Activated naive CD4-positive, alpha-beta T cell treated with anti-CD3 and anti-CD28 coated beads for 36 hours (primary cell): ENCODE measurements around the gene IL17B. TPM values are rescaled to one million over a fixed set of nuclear protein-coding genes. Genes with fewer than 3 reads are reported as not detected.

Experiments
- CTCF ChIA-PET: fragments of 350-600 bp; sonication (Branson Sonifier 250); formaldehyde crosslinking; loops from one replicate; lab custom pipeline; 2021; ENCODE audit warnings: antibody characterized with exemption; lab: Charles Lee
- DNase-seq: peaks from one replicate; pipeline ENCODE4 v3.0.0-alpha.2; 2020
- H3K27ac Mint-ChIP-seq: one replicate; pipeline ENCODE4 v1.8.0; 2021; ENCODE audit warnings: mild to moderate bottlenecking, mixed read lengths
- H3K27me3 Mint-ChIP-seq: one replicate; pipeline ENCODE4 v1.8.0; 2021; ENCODE audit warnings: low read depth, mixed read lengths
- H3K36me3 Mint-ChIP-seq: one replicate; pipeline ENCODE4 v1.8.0; 2021; ENCODE audit warnings: low read depth, mixed read lengths
- H3K4me1 Mint-ChIP-seq: one replicate; pipeline ENCODE4 v1.8.0; 2021; ENCODE audit warnings: low read depth, mixed read lengths
- H3K4me3 Mint-ChIP-seq: one replicate; pipeline ENCODE4 v1.8.0; 2021; ENCODE audit warnings: mild to moderate bottlenecking, moderate library complexity, mixed read lengths
- H3K9me3 Mint-ChIP-seq: one replicate; pipeline ENCODE4 v1.8.0; 2021; ENCODE audit warnings: mixed read lengths
- intact Hi-C: fragments of 100-400 bp; cut with micrococcal nuclease; formaldehyde crosslinking; loops from one replicate; pipeline ENCODE4 v1.15.1; 2023
- total RNA-seq, 2 experiments: library from RNA; stranded (reverse); gene quantifications; one replicate each; pipeline ENCODE4 v1.2.3, GENCODE V29; 2021

Gene IL17B
- total RNA-seq: not detected

GRCh38 chr5:149379177-149379761 lies at the start of gene IL17B:
TSS of gene IL17B (minus strand) at chr5:149379292. CDS start at chr5:149379225, 67 bp downstream.
- Mint-ChIP-seq H3K27me3 (no peaks in the 10 kb centered on the region), H3K27ac (no peak within 1 kb of the TSS), H3K4me1 (no peaks in the 10 kb centered on the region), H3K4me3 (no peak within 1 kb of the TSS), H3K9me3 (no peaks in the 10 kb centered on the region), H3K36me3 (no peaks in the 10 kb centered on the region)
- CTCF ChIA-PET: interaction anchor here (0.6 to 7.5 kb wide), 7 partner anchors 9 to 185 kb away, joined by 3 to 80 read pairs (median 5); no protein-coding TSS in a partner anchor
- DNase-seq: no peak
- intact Hi-C loops: no loop called here

- CTCF ChIA-PET: interaction anchor here (8.4 kb wide), 1 partner anchor 47 kb away, joined by 79 read pairs; the partner anchor contains the start of gene IL17B
- DNase-seq: no peak
- no peak overlapping the region for H3K27ac Mint-ChIP-seq
- H3K4me3 Mint-ChIP-seq: no peak overlapping the region
- no peaks in the 10 kb centered on the region for H3K36me3 Mint-ChIP-seq
- no peaks in the 10 kb centered on the region for H3K27me3 Mint-ChIP-seq
- H3K4me1 Mint-ChIP-seq: peaks cover 9% of the 10 kb centered on the region
- intact Hi-C loops: no loop called here
- H3K9me3 Mint-ChIP-seq: no peaks in the 10 kb centered on the region
Measured at GRCh38 chr5:149428032-149428431, 48.9 kb upstream of the IL17B start.

GRCh38 chr5:149427374-149427773 lies 48.3 kb upstream of the IL17B start:
- intact Hi-C loops: no loop called here
- no peaks in the 10 kb centered on the region for H3K9me3 Mint-ChIP-seq
- no peak for DNase-seq
- CTCF ChIA-PET: no interaction called here
- H3K27ac Mint-ChIP-seq: no peak overlapping the region
- no peaks in the 10 kb centered on the region for H3K27me3 Mint-ChIP-seq
- H3K36me3 Mint-ChIP-seq: no peaks in the 10 kb centered on the region
- peaks cover 14% of the 10 kb centered on the region for H3K4me1 Mint-ChIP-seq
- no peak overlapping the region for H3K4me3 Mint-ChIP-seq

GRCh38 chr5:149426931-149427330 lies 47.8 kb upstream of the IL17B start:
- Mint-ChIP-seq H3K27me3 (no peaks in the 10 kb centered on the region), H3K4me1 (peaks cover 18% of the 10 kb centered on the region), H3K27ac (no peak overlapping the region), H3K36me3 (no peaks in the 10 kb centered on the region), H3K4me3 (no peak overlapping the region), H3K9me3 (no peaks in the 10 kb centered on the region)
- intact Hi-C loops: no loop called here
- CTCF ChIA-PET: interaction anchor here (2.2 kb wide), 1 partner anchor 8 kb away, joined by 11 read pairs; no protein-coding TSS in a partner anchor
- DNase-seq: no peak

GRCh38 chr5:149425729-149426128 lies 46.6 kb upstream of the IL17B start:
- CTCF ChIA-PET: interaction anchor here (1.3 to 2.2 kb wide), 2 partner anchors 9 to 45 kb away, joined by 5 to 11 read pairs; no protein-coding TSS in a partner anchor
- H3K4me1 Mint-ChIP-seq: peaks cover 14% of the 10 kb centered on the region
- H3K27me3 Mint-ChIP-seq: no peaks in the 10 kb centered on the region
- H3K4me3 Mint-ChIP-seq: no peak overlapping the region
- no peaks in the 10 kb centered on the region for H3K36me3 Mint-ChIP-seq
- no peak for DNase-seq
- no peak overlapping the region for H3K27ac Mint-ChIP-seq
- intact Hi-C loops: no loop called here
- H3K9me3 Mint-ChIP-seq: no peaks in the 10 kb centered on the region

GRCh38 chr5:149424371-149425315 lies 45.6 kb upstream of the IL17B start:
- Mint-ChIP-seq H3K9me3 (no peaks in the 10 kb centered on the region), H3K4me3 (no peak overlapping the region), H3K4me1 (peaks cover 14% of the 10 kb centered on the region), H3K27me3 (no peaks in the 10 kb centered on the region), H3K36me3 (no peaks in the 10 kb centered on the region), H3K27ac (no peak overlapping the region)
- CTCF ChIA-PET: interaction anchor here (0.6 to 3.3 kb wide), 6 partner anchors 10 to 220 kb away, joined by 3 to 19 read pairs (median 5); no protein-coding TSS in a partner anchor
- intact Hi-C loops: no loop called here
- no peak for DNase-seq

- H3K36me3 Mint-ChIP-seq: no peaks in the 10 kb centered on the region
- H3K27ac Mint-ChIP-seq: no peak overlapping the region
- H3K27me3 Mint-ChIP-seq: no peaks in the 10 kb centered on the region
- intact Hi-C loops: no loop called here
- DNase-seq: no peak
- no peaks in the 10 kb centered on the region for H3K9me3 Mint-ChIP-seq
- CTCF ChIA-PET: interaction anchor here (0.6 to 3.3 kb wide), 5 partner anchors 10 to 51 kb away, joined by 3 to 19 read pairs (median 3); no protein-coding TSS in a partner anchor
- peaks cover 14% of the 10 kb centered on the region for H3K4me1 Mint-ChIP-seq
- no peak overlapping the region for H3K4me3 Mint-ChIP-seq
Measured at GRCh38 chr5:149423794-149424268, 44.7 kb upstream of the IL17B start.

- CTCF ChIA-PET: interaction anchor here (0.6 to 3.3 kb wide), 7 partner anchors 10 to 214 kb away, joined by 3 to 19 read pairs (median 3); no protein-coding TSS in a partner anchor
- H3K27me3 Mint-ChIP-seq: no peaks in the 10 kb centered on the region
Measured at GRCh38 chr5:149423049-149423793, 44.1 kb upstream of the IL17B start.

GRCh38 chr5:149422366-149423048 lies 43.4 kb upstream of the IL17B start:
- peaks cover 14% of the 10 kb centered on the region for H3K4me1 Mint-ChIP-seq
- intact Hi-C loops: no loop called here
- no peak overlapping the region for H3K27ac Mint-ChIP-seq
- CTCF ChIA-PET: interaction anchor here (0.6 to 3.3 kb wide), 7 partner anchors 10 to 1059 kb away, joined by 3 to 19 read pairs (median 3); no protein-coding TSS in a partner anchor
- peak; percentile 38 for DNase-seq
- no peaks in the 10 kb centered on the region for H3K36me3 Mint-ChIP-seq
- H3K27me3 Mint-ChIP-seq: no peaks in the 10 kb centered on the region
- no peak overlapping the region for H3K4me3 Mint-ChIP-seq
- no peaks in the 10 kb centered on the region for H3K9me3 Mint-ChIP-seq

More at GRCh38 chr5:149423049-149423793, 44.1 kb upstream of the IL17B start:
- intact Hi-C loops: no loop called here
- no peaks in the 10 kb centered on the region for H3K36me3 Mint-ChIP-seq
- H3K27ac Mint-ChIP-seq: no peak overlapping the region
- H3K4me3 Mint-ChIP-seq: no peak overlapping the region
- DNase-seq: no peak
- no peaks in the 10 kb centered on the region for H3K9me3 Mint-ChIP-seq
- H3K4me1 Mint-ChIP-seq: peaks cover 14% of the 10 kb centered on the region

- no peak overlapping the region for H3K4me3 Mint-ChIP-seq
- no peak for DNase-seq
- H3K4me1 Mint-ChIP-seq: peaks cover 14% of the 10 kb centered on the region
- H3K9me3 Mint-ChIP-seq: no peaks in the 10 kb centered on the region
- intact Hi-C loops: no loop called here
- H3K36me3 Mint-ChIP-seq: no peaks in the 10 kb centered on the region
- no peaks in the 10 kb centered on the region for H3K27me3 Mint-ChIP-seq
- H3K27ac Mint-ChIP-seq: no peak overlapping the region
- CTCF ChIA-PET: interaction anchor here (0.6 to 3.3 kb wide), 5 partner anchors 12 to 1058 kb away, joined by 3 to 19 read pairs (median 3); no protein-coding TSS in a partner anchor
Measured at GRCh38 chr5:149421834-149422233, 42.7 kb upstream of the IL17B start.

- Mint-ChIP-seq H3K36me3 (no peaks in the 10 kb centered on the region), H3K27ac (no peak overlapping the region), H3K4me1 (peaks cover 14% of the 10 kb centered on the region), H3K27me3 (no peaks in the 10 kb centered on the region), H3K9me3 (no peaks in the 10 kb centered on the region), H3K4me3 (no peak overlapping the region)
- CTCF ChIA-PET: interaction anchor here (0.7 to 3.3 kb wide), 7 partner anchors 8 to 128 kb away, joined by 3 to 19 read pairs (median 3); no protein-coding TSS in a partner anchor
- intact Hi-C loops: no loop called here
- no peak for DNase-seq
Measured at GRCh38 chr5:149421372-149421685, 42.2 kb upstream of the IL17B start.
